Nephron (organoid): ENCODE results near the gene SYCE1.
"Not testable (repeated sequence)": the region's sequence is repeated elsewhere in the genome, so short reads cannot be mapped to it uniquely, and the experiment has no call there.

Experiments used
- H3K27ac Mint-ChIP-seq, 3 experiments: 2 replicates each; pipeline ENCODE4 v1.8.0; 2020; ENCODE audit warnings: mixed read lengths in 3 of 3, mild to moderate bottlenecking in 2 of 3, moderate library complexity in 1 of 3
- H3K27me3 Mint-ChIP-seq: 2 replicates; pipeline ENCODE4 v1.8.0; 2021; ENCODE audit warnings: low read depth, mild to moderate bottlenecking, moderate library complexity, mixed read lengths
- H3K36me3 Mint-ChIP-seq: 2 replicates; pipeline ENCODE4 v1.8.0; 2020; ENCODE audit warnings: low read depth, mixed read lengths
- H3K4me1 Mint-ChIP-seq: 2 replicates; pipeline ENCODE4 v1.8.0; 2020; ENCODE audit warnings: mixed read lengths
- H3K4me3 Mint-ChIP-seq, 3 experiments: 2 replicates each; pipeline ENCODE4 v1.8.0; 2020; ENCODE audit warnings: mild to moderate bottlenecking in 3 of 3, mixed read lengths in 3 of 3, moderate library complexity in 2 of 3
- H3K9me3 Mint-ChIP-seq: 2 replicates; pipeline ENCODE4 v1.8.0; 2020; ENCODE audit warnings: mixed read lengths
- TF ChIP-seq, protein P1 (sequence below), 3 experiments: fragments of 200-600 bp; sonication (generic); IDR thresholded peaks; one replicate each; pipeline ENCODE4 v1.5.0; 2021; ENCODE audit warnings: antibody characterized with exemption in 3 of 3; ENCODE audit not compliant: unreplicated experiment in 3 of 3

Gene SYCE1

DNA sequence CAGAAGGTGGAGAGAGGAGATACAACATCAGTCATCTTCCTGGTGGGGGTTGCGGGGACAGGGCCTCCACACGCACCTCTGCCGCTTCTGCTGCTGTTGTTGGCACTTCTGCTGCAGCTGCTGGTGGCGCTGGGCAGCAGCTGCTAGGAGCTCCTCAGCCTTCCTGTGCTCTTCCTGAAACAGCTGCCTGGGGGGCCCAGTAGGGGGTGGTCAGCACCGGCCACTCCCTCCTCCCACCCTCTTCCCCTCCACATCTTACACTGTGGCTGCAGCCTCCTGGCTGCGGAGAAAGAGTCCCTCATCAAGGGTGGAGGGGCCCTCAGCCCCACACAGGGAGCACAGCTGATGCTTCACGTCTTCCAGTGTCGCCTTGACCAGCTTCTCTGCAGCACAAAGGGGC lies 9.9 kb downstream of the SYCE1 start:
- H3K27ac Mint-ChIP-seq, result no peak overlapping the region
- H3K4me3 Mint-ChIP-seq, result no peak overlapping the region
- no peaks in the 10 kb centered on the region for H3K4me1 Mint-ChIP-seq
- H3K36me3 Mint-ChIP-seq, result no peaks in the 10 kb centered on the region
- peaks cover 26% of the 10 kb centered on the region for H3K27me3 Mint-ChIP-seq
- TF ChIP-seq, protein P1, sequence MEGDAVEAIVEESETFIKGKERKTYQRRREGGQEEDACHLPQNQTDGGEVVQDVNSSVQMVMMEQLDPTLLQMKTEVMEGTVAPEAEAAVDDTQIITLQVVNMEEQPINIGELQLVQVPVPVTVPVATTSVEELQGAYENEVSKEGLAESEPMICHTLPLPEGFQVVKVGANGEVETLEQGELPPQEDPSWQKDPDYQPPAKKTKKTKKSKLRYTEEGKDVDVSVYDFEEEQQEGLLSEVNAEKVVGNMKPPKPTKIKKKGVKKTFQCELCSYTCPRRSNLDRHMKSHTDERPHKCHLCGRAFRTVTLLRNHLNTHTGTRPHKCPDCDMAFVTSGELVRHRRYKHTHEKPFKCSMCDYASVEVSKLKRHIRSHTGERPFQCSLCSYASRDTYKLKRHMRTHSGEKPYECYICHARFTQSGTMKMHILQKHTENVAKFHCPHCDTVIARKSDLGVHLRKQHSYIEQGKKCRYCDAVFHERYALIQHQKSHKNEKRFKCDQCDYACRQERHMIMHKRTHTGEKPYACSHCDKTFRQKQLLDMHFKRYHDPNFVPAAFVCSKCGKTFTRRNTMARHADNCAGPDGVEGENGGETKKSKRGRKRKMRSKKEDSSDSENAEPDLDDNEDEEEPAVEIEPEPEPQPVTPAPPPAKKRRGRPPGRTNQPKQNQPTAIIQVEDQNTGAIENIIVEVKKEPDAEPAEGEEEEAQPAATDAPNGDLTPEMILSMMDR (IDR thresholded peaks at IDR 0.05; ENCODE audit: unreplicated experiment in 3 of 3), result no peak
- H3K9me3 Mint-ChIP-seq, result peaks cover 14% of the 10 kb centered on the region

DNA sequence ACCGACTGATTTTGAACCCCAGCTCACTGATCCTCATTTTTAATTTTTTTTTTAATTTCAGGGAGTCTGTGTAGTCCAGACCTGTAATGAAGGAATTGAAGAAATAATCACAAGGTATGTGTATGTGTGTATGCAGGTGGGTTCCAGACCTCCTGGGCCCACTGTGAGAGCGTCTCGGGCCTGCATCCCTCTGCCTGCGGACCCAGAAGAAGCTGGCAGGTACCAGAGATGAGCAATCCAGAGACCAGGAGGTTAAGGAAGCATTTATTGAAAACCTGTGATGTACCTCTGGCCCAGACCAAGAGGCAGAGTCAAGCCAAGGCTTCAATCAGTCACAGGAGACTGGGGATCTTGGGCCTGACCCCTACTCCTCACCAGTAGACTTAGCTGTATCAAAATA lies 10.8 kb downstream of the SYCE1 start:
- Mint-ChIP-seq H3K27me3 (peaks cover 25% of the 10 kb centered on the region), H3K36me3 (no peaks in the 10 kb centered on the region), H3K9me3 (peaks cover 18% of the 10 kb centered on the region), H3K4me3 (no peak overlapping the region), H3K4me1 (no peaks in the 10 kb centered on the region), H3K27ac (no peak overlapping the region)
- TF ChIP-seq, protein P1 (IDR thresholded peaks at IDR 0.05; ENCODE audit: unreplicated experiment in 3 of 3), result no peak

DNA sequence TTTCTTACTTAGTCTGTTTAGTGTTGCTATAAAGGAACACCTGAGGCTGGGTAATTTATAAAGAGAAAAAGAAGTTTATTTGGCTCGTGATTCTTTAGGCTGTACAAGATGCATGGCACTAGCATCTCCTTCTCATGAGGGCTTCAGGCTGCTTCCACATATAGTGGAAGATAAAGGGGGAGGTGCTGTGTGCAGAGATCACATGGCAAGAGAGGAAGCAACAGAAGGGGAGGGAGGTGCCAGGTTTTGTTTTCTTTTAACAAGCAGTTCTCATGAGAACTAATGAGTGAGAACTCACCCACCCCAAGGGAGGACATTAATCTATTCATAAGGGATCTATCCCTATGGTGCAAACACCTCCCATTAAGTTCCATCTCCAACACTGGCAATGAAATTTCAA lies 20.9 kb downstream of the SYCE1 start:
- no peaks in the 10 kb centered on the region for H3K27me3 Mint-ChIP-seq
- no peaks in the 10 kb centered on the region for H3K4me1 Mint-ChIP-seq
- no peaks in the 10 kb centered on the region for H3K36me3 Mint-ChIP-seq
- H3K4me3 Mint-ChIP-seq, result no peak overlapping the region
- TF ChIP-seq, protein P1 (IDR thresholded peaks at IDR 0.05; ENCODE audit: unreplicated experiment in 3 of 3), result no peak
- H3K9me3 Mint-ChIP-seq, result peaks cover 35% of the 10 kb centered on the region
- H3K27ac Mint-ChIP-seq, result no peak overlapping the region

DNA sequence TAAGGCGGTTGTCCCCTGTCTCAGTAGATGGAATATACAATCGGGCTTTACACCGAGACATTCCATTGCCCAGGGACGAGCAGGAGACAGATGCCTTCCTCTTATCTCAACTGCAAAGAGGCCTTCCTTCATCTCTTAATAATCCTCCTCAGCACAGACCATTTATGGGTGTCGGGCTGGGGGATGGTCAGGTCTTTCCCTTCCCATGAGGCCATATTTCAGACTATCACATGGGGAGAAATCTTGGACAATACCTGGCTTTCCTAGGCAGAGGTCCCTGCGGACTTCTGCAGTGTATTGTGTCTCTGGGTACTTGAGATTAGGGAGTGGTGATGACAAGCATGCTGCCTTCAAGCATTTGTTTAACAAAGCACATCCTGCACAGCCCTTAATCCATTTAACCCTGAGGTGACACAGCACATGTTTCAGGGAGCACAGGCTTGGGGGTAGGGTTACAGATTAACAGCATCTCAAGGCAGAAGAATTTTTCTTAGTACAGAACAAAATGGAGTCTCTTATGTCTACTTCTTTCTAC lies 23.9 kb downstream of the SYCE1 start:
- H3K4me3 Mint-ChIP-seq, H3K4me1 Mint-ChIP-seq, H3K27ac Mint-ChIP-seq, H3K27me3 Mint-ChIP-seq, H3K36me3 Mint-ChIP-seq: not testable (repeated sequence)
- peaks cover 25% of the 10 kb centered on the region for H3K9me3 Mint-ChIP-seq

DNA sequence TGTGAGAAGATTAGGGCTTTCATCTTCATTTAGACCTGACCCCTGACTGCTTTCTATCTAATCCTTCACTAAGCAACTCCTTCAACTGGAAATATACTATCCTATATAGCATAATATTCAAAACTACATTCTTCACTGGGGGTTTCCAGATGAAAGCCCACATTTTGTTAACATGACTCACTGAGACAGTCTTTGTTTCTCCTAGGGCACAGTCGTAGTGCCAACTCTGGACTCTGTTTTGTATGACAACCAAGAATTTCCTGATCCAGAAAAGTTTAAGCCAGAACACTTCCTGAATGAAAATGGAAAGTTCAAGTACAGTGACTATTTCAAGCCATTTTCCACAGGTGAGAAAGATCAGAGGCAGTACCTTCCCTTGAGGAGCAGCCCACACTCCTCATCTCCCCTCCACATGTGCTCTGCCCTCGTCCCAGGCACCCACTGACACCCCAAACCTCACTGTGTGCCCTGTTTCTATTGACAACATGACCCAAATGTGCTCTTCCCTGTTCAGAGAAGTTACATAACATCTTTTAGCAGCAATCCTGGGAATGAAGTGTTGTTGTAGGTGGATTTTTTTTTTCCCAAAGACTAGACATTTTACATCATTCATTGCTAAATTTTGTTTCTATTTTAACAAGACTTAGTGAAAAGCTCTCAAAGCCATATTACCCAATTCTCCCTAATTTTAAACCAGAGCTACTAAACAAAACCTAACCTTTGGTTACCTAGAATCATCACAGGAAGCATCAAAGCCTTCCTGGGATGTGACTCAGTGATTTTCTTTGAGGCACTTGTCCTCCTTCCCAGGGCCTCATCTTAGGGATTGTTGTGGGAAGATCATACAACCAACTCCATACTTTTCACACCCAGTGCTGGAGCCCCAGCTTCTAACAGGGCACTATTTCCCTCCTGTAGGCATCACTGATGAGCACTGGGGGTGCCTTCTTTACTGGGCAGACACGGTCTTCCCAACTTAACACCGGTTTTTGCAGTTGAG lies 27.5 kb downstream of the SYCE1 start:
- Mint-ChIP-seq H3K27ac (no peak overlapping the region), H3K36me3 (no peaks in the 10 kb centered on the region), H3K9me3 (peaks cover 9% of the 10 kb centered on the region), H3K4me1 (no peaks in the 10 kb centered on the region), H3K4me3 (no peak overlapping the region), H3K27me3 (peaks cover 3% of the 10 kb centered on the region)
- TF ChIP-seq, protein P1 (IDR thresholded peaks at IDR 0.05; ENCODE audit: unreplicated experiment in 3 of 3), result no peak

DNA sequence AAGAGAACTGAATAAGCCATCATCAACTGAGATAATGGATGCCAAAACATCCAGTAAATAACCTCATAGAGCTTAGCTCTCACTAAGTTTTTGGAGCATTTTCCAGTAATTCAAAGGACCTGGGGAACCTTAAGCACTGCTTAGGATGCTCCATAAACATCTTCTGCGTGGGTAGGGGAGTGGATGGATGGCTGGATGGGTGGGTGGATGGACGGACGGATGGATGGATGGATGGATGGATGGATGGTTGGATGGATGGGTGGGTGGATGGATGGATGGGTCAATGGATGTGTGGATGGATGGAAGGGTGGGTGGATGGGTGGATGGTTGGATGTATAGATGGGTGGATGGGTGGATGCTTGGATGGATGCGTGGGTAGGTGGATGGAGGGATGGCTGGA lies 29.2 kb downstream of the SYCE1 start:
- peaks cover 9% of the 10 kb centered on the region for H3K9me3 Mint-ChIP-seq
- H3K27me3 Mint-ChIP-seq, result peaks cover 5% of the 10 kb centered on the region
- H3K36me3 Mint-ChIP-seq, result no peaks in the 10 kb centered on the region
- no peaks in the 10 kb centered on the region for H3K4me1 Mint-ChIP-seq
- H3K4me3 Mint-ChIP-seq, result no peak overlapping the region
- TF ChIP-seq, protein P1 (IDR thresholded peaks at IDR 0.05; ENCODE audit: unreplicated experiment in 3 of 3), result no peak
- H3K27ac Mint-ChIP-seq, result no peak overlapping the region
